ENCODE measurements around the gene HAGH.
A peak's percentile ranks its signal among the peaks of the same experiment; 100 is the strongest.

The HAGH gene

GRCh38 chr16:1772908-1773702 is 53.5 kb downstream of the HAGH start, which contains the start of gene MRPS34:
TSS of gene MRPS34 (minus strand) at chr16:1773134. CDS start at chr16:1773119, 15 bp downstream.
- peak; percentile 84 for TF ChIP-seq CTCF (IDR thresholded peaks at IDR 0.05; ENCODE audit: control extremely low read depth, extremely low read depth, low read depth, missing control alignments)
- POLR2A ChIA-PET, result interaction anchor here (0.9 to 2.4 kb wide), 3 partner anchors 10 to 192 kb away, joined by 3 to 11 read pairs (median 5); partner anchors contain the start of genes NUBP2, RPS2 and SPSB3
- CTCF ChIA-PET, result interaction anchor here (1.0 to 2.7 kb wide), 7 partner anchors 8 to 156 kb away, joined by 3 to 17 read pairs (median 9); partner anchors contain the start of genes MAPK8IP3, NUBP2 and SPSB3
- DNase-seq (ENCODE audit: extremely low spot score), result peak; percentile 88

DNA sequence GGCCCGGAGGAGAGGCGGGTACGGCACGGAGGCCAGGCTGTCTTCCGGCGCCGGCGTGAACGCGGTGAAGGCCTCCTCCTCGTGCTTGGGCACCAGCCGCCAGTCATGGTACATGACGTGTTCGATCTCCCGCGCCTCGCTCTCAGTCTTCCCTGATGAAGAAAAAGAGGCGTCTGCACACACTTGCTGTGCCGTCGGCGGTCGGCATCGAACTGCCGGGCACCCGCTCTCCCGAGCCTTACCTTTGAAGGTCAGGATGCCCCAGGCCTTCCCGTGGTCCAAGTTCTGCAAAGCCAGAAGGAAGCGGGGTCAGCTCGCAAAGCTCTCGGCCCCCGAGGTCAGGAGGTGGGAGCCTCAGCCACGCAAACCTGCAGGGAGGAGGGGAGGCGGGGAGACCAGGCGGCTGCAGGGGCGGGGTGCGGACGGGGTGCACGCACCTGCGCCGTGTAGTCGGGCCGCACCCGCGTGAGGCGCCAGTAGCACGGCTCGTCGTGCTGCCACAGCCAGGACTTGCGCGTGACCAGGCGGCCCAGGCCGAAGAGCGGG is 54.2 kb downstream of the HAGH start, which contains the start of gene EME2:
TSS of gene EME2 (plus strand) at position 449 of the 546 bp plus-strand sequence. CDS start 418 bp downstream, outside the sequence.
- ChIA-PET CTCF (interaction anchor here (1.0 to 2.7 kb wide), 5 partner anchors 9 to 157 kb away, joined by 3 to 15 read pairs (median 4); partner anchors contain the start of genes MAPK8IP3, NUBP2 and SPSB3), POLR2A (interaction anchor here (2.4 kb wide), 1 partner anchor 11 kb away, joined by 11 read pairs; the partner anchor contains the start of genes NUBP2 and SPSB3)
- no peak for TF ChIP-seq CTCF (IDR thresholded peaks at IDR 0.05; ENCODE audit: control extremely low read depth, extremely low read depth, low read depth, missing control alignments)
- DNase-seq (ENCODE audit: extremely low spot score), result no peak

- POLR2A ChIA-PET, result interaction anchor here (2.4 kb wide), 1 partner anchor 11 kb away, joined by 11 read pairs; the partner anchor contains the start of genes NUBP2 and SPSB3
- DNase-seq (ENCODE audit: extremely low spot score), result no peak
- CTCF ChIA-PET, result interaction anchor here (1.2 to 2.7 kb wide), 4 partner anchors 11 to 157 kb away, joined by 3 to 15 read pairs (median 6); partner anchors contain the start of genes MAPK8IP3, NUBP2 and SPSB3
- TF ChIP-seq CTCF (IDR thresholded peaks at IDR 0.05; ENCODE audit: control extremely low read depth, extremely low read depth, low read depth, missing control alignments), result no peak
These were observed 54.7 kb downstream of the HAGH start for GRCh38 chr16:1771864-1772361.

DNA sequence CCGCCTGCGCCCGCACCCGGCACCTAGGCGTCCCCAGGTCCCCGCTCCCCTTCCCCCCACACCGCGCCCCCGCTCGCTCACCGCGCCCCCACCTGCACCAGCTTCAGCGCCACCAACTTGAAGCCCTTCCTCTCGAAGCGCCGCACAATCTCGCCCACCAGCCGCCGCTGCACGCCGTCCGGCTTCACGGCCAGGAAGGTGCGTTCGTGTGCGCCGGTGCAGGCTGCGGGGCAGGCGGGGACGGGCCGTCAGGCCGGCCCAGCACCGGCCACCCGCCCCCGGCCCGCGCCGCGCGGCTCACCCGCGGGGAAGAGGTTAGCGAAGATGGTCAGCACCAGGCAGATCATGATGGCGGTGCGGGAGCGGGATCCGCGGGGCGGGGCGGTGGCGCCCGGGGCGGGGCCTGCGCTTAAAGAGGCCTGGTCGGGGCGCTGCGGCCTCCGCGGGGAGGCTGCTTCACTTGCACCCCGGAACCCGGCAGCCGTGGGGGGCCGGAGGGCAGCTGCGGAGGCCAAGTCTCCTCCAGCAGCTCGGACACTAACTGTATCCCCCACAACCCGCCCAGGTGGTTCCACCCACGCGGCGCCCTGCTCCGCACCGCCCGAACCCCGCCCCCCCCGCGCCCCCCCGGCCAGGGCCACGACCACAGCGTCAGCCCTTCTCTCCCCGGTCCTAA is 55.3 kb downstream of the HAGH start, which contains the start of gene NME3:
TSS of gene NME3 (minus strand) at position 356 of the 676 bp plus-strand sequence. CDS start at position 347, 9 bp downstream.
- CTCF ChIA-PET, result interaction anchor here (0.8 to 2.7 kb wide), 3 partner anchors 11 to 66 kb away, joined by 4 to 15 read pairs (median 9); partner anchors contain the start of genes MAPK8IP3, NUBP2 and SPSB3
- POLR2A ChIA-PET, result interaction anchor here (2.4 kb wide), 1 partner anchor 12 kb away, joined by 11 read pairs; the partner anchor contains the start of genes NUBP2 and SPSB3
- TF ChIP-seq CTCF (IDR thresholded peaks at IDR 0.05; ENCODE audit: control extremely low read depth, extremely low read depth, low read depth, missing control alignments), result no peak
- DNase-seq (ENCODE audit: extremely low spot score), result peak; percentile 88

DNA sequence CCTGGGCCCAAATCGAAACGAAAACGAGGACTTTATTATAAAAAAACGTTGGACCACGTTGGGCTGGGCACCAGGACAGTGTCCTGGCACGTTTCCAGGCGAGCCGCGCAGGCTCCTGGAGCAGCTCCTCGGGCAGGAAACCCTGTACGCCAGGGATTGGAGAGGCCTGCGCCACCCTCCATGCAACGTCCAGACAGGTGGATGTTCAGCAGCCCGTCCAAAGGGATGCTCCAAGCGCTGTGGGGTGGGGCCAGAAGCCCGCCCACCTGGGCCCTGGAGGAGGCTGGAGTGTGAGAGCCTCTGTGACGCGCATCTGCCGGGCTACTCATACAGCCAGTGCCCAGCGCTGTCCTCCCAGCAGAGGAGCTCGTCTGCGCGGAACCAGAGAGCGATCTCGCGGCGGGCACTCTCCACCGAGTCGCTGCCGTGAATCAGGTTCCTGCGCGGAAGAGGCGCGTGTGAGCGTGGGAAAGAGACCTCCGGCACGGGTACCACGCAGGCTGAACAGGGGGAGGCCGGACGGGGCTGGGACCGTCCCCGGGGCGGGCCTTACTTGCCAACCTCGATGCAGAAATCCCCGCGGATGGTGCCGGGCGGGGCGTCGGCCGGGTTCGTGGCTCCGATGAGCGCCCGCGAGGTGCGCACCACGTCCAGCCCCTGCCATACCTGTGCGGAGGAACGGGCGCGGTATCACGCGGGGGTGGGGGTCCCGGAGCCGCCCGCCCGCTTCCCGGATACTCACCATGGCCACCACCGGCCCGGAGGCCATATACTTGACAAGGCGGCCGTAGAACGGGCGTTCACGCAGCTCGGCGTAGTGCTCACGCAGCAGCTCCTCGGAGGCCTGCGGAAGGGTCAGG is 56.1 kb downstream of the HAGH start:
- POLR2A ChIA-PET, result no interaction called here
- TF ChIP-seq CTCF (IDR thresholded peaks at IDR 0.05; ENCODE audit: control extremely low read depth, extremely low read depth, low read depth, missing control alignments), result no peak
- CTCF ChIA-PET, result interaction anchor here (0.8 to 1.8 kb wide), 2 partner anchors 12 to 47 kb away, joined by 4 read pairs; partner anchors contain the start of genes NUBP2 and SPSB3
- peak; percentile 76 for DNase-seq (ENCODE audit: extremely low spot score)
